ENCODE results near the gene GCK.

GCK gene

DNA sequence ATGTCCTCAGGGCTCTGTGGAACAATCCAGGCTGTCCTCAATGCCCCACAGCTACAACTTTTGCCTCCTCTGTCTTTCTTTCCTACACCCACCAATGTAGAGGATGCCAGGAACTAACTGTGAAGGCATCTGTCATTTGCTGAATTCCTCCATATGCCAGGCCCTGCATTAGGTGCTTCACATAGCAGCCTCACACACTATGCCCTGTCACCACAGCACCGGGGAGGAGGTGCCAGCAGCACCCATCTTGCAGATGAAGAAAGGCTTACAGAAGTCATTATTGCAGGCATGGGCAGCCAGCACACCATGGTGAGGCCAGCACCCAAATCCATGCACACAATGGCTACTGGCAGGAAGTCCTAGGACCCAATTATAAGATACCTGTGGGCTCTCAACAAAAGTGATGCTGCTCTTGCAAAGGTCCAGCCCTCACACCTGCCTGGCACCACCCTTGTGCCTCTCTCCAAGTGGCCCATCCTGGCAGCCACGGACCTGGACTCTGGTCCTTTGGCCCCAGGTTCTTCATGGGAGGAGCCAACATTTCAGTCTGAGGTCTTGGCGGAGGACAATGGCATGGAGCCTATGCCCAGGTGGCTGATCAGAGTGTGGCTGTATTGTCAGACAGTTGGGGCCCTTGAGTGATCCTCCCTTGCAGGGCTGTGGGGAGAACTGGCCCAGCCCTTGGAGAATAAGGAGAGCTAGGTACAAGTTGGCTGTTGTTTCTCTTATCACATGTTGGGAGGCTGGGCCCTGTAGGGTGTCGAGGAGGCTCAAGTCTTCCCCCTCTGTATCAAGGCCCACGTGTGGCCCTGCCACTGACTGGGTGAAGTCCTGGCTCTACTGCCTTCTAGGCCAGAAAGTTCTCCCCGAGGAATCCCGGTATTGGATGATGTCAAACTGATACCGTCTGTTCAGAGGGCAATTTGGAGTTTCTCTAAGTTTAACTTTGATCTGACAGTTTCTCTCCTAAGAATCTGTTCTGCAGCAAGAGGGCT, 33.8 kb downstream of the GCK start:
- DNase-seq (ENCODE audit: low spot score) = no peak

GRCh38 chr7:44154703-44155102, 34.5 kb downstream of the GCK start:
- DNase-seq (ENCODE audit: low spot score) = no peak

DNA sequence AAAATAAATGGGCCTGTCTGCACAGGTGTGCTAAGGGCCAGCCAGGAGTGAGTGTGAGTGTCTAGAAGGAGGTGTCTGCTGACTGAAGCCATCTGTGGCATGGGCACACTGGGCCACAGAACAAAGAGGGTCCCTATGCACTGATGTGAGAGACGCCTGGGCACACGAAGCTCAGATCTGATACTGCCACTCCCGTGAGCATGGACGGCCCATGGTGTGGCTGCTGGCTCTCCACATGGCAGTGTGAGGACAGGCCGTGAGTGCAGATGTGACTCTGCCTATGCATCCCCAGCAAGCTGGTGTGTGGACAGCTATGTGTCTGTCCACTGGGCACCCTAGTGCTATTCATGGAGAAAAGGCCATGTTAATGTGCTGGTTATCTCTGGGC, 35.3 kb downstream of the GCK start:
- DNase-seq (ENCODE audit: low spot score) = no peak

GRCh38 chr7:44152971-44153947, 36.0 kb downstream of the GCK start:
- DNase-seq (ENCODE audit: low spot score) = no peak

DNA sequence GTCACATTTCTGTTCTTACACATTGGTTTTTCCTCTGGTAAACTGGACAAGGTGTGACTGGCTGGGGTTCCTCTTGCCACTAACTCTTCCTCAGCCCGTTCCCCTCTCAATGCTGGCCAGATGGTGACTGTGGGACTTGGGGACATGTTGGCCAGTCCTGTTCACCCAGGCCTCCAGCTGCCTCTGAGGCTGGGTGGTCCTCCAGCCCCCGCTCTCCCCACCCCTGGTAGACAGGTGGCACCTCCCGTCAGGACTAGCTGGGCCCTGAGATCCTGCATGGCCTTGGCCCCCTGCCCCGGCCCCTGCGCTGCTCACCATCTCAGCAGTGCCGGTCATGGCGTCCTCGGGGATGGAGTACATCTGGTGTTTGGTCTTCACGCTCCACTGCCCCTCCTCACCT, 37.3 kb downstream of the GCK start:
- DNase-seq (ENCODE audit: low spot score) = no peak

DNA sequence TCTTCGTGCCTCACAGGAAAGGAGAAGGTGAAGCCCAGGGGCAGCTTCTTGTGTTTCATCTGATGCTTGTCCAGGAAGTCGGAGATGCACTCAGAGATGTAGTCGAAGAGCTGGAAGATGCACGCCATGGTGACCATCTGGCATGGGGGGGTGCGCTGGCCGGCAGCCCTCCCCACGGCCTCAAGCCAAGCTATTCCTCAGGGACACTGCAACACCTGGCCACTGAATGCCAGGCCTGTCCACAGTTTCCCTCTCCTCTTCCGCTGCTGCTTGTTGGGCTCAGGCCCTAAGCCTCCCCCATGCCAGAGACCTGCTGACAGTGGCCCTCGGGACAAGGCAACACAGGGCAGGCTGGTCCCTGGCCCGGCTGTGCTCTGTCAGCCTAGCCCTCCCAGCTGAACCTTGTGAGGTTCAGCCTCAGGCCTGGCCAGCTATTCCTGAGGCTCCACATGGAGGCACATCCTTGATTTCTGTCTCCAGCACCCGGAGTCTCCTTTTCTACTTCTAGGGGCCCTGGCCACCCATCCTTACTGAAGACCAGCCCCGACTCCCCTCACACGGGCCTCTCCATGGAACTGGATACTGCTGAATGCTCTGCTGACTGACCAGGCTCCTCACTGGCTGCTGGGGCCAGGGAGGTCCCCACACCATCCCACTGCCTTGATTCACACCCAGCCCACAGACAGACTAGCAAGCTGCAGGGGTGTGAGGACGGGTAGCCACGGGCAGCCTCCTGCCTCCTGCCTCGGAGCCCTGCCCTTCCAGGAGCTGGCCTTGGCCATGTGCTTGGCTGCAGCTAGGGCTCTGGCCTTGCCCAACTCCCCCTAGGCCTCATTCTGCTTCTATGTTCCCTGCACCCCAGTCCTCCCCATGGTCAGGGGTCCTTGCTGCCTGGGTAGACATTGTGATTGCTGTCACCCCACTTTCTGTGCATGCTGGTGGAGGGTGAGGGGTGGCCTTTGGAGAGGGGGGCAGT, 38.0 kb downstream of the GCK start:
- no peak for DNase-seq (ENCODE audit: low spot score)

DNA sequence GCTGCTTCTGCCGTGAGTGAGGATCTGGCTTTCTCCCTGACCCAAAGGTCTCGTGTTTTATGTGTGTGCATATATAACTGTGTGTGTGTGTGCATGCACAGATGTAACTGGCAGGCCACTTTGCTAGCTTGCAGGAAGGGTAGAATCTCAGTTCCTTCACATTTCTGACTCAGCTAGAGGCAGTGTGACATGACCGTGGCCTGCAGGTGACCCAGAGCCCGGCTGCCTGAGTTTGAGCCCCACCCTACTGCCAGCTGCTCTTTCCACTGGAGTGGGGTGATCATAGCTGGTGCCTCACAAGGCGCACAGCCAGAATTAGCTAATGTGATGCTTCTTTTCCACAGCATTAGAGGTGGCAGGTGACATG, 38.8 kb downstream of the GCK start:
- no peak for DNase-seq (ENCODE audit: low spot score)

- no peak for DNase-seq (ENCODE audit: low spot score)
These were observed 39.4 kb downstream of the GCK start for GRCh38 chr7:44149571-44150465.

DNA sequence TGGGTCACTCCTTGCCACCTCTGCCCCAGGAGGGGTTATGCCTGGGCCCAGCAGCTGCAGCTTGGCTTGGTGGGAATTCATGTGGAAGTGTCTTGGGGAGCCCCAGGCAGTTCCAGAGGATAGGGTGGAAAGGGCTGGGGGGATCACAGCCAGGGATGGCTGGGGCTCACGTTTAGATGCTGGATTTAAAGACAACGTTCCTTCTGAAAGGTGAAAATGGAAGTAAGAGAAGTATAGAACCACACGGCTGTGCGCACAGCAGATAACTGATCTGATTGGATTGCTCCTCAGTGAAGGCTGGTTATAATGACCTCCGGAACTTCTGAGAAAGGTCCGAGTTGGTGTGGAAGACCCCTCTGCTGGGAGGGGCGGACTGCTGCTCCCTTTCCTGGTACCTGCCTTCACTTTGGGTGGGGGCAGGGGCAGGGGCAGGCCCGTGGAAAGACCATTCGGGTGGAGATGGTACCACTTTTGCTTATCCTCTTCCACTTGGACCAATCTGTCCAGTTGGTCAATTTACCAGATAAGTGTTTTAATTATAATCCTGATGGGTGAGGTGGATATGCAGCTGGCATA, 40.2 kb downstream of the GCK start:
- DNase-seq (ENCODE audit: low spot score) = no peak

DNA sequence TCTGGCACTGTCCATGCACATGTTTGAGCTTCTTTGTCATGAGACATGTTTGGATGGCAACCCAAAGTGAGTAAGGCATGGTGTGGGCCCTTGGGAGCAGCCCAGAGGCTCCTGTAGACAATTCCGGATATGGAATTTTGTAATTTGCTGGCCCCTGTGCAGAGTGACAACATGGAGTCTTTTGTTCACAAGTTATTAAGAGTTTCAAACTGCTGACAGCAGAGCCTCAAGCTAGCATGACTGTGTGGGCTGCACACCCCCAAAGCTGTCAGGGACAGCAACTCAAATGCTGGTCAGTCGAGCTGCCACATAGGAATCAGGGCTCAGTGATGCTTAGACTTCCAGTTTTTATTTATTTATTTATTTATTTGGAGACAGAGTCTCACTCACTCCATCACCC, 41.1 kb downstream of the GCK start:
- no peak for DNase-seq (ENCODE audit: low spot score)

- no peak for DNase-seq (ENCODE audit: low spot score)
These were observed 41.9 kb downstream of the GCK start for GRCh38 chr7:44147026-44147991.

- DNase-seq (ENCODE audit: low spot score) = peak; percentile 74
These were observed 43.0 kb downstream of the GCK start for GRCh38 chr7:44145969-44146911.

DNA sequence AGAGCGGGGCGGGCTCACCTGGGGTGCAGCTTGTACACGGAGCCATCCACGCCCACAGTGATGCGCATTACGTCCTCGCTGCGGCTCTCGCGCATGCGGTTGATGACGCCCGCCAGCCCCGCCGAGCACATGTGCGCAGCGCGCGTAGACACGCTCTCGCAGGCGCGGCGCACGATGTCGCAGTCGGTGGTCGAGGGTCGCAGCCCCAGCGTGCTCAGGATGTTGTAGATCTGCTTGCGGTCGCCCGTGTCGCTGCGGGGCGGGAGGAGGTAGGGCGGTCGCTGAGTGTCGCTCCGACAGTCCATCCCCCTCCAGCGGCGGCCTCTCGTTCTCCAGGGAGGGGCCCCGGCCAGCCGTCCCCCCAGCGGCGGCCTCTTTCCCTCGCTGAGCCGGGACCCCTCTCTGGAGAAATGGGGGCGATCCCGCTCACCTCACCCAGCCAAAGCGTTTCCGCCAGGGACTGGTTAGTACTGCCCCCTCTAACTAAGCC, 43.7 kb downstream of the GCK start:
- DNase-seq (ENCODE audit: low spot score) = peak; percentile 44

GRCh38 chr7:44144968-44145478, 44.2 kb downstream of the GCK start:
- no peak for DNase-seq (ENCODE audit: low spot score)

- DNase-seq (ENCODE audit: low spot score) = no peak
These were observed 44.7 kb downstream of the GCK start for GRCh38 chr7:44144426-44144967.

DNA sequence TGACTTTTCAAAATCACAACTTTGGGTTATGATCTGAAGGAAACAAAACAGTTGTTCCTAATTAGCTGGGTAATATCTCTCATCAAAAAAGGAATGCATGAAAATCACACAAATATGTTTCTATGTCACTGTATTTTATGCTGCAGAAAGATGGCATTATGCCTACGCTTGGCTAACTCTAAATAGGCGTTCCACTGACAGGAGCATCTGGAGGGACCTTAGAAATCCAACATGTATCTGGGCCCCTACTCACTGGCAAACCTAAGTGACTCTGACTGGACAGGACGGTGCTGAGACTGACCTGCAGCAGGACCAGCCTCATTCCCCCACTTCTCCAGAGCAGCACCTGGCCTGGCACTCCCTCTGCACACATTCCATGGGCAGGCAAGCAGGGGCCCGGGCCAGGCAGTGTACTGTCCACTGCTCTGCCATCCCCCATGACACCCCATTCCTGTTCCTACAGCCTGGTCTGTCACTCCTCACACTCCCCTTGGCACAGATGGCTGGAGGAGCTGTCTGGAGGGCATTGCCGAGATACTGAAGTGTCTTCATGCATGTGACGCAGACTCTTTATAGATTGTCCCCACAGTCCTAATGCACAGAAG, 45.5 kb downstream of the GCK start:
- no peak for DNase-seq (ENCODE audit: low spot score)

DNA sequence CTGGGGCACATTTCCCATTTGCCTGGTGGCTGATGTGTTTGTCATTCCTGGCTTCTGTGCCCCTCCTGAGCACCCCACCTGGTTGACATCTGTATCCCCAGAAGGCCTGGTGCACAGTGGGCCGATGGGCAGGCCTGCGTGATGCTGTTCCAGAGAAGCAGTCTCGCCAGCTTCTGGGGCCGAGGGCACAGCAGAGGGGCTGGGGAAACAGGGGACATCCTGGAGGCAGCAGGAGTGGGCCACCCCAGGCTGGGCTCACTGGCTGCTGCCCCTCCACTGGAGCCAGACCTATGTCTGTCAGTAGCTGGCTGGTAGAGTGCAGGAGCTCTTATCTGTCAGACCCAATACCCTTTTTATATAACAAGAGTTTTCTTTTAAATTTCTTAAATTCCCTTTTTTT, 47.2 kb downstream of the GCK start:
- no peak for DNase-seq (ENCODE audit: low spot score)

All from CD4-positive, alpha-beta T cell treated with Interleukin-6 at 100 ng/mL for 8 hours (primary cell).